Choroid plexus epithelial cell (primary cell): Measurements from ENCODE around the gene SERPIND1.

Experiments
- DNase-seq: peaks from one replicate; pipeline ENCODE4 v3.0.0-alpha.2; 2010; ENCODE audit warnings: low read depth
- H3K4me3 ChIP-seq: 2 replicates; pipeline ENCODE4 v1.5.1; 2011; ENCODE audit warnings: low read depth, mild to moderate bottlenecking, control low read depth, low read length, moderate library complexity
- TF ChIP-seq, protein P1 (sequence below): conservative IDR thresholded peaks from 2 replicates; pipeline ENCODE4 v1.5.1; 2011; ENCODE audit warnings: low read depth, mild to moderate bottlenecking, control low read depth, inconsistent platforms, low read length, moderate library complexity

Gene SERPIND1

DNA sequence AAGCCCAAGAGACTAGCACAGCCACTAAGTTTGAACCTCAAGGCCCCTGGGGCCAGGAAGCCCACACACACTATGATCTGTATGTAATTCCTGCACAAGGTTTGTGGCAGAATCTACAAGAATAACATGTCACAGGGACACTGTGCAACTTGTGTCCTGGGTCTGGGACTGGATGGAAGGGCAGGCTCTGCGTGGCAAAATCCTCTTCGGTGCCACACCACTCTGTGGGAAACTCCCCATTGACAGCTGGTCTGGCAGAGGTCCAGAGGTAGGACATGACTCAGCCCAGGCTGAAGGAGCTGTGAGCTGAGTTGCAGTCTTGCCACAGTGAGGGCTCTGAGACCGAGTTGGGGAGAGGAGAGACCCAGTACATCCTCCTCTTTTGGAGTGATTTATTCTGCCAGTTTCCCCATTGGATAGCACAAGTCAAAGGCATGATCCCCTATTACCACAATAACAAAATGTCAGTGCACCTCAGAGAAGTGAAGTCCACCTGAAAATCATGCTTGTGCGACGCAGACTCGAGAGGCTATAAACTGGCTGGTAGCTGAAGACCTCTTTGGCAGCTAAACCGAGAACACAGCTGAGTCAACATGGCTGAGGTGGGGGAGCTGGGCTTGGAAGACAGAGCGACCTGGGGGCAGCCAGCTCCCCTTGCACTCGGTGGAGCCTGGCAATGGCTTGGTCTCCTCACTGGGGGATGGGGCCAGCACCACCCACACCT, 23.3 kb upstream of the SERPIND1 start:
- DNase-seq: peak; percentile 92
- H3K4me3 ChIP-seq: no peak overlapping the region
- TF ChIP-seq, protein P1, sequence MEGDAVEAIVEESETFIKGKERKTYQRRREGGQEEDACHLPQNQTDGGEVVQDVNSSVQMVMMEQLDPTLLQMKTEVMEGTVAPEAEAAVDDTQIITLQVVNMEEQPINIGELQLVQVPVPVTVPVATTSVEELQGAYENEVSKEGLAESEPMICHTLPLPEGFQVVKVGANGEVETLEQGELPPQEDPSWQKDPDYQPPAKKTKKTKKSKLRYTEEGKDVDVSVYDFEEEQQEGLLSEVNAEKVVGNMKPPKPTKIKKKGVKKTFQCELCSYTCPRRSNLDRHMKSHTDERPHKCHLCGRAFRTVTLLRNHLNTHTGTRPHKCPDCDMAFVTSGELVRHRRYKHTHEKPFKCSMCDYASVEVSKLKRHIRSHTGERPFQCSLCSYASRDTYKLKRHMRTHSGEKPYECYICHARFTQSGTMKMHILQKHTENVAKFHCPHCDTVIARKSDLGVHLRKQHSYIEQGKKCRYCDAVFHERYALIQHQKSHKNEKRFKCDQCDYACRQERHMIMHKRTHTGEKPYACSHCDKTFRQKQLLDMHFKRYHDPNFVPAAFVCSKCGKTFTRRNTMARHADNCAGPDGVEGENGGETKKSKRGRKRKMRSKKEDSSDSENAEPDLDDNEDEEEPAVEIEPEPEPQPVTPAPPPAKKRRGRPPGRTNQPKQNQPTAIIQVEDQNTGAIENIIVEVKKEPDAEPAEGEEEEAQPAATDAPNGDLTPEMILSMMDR: no peak

DNA sequence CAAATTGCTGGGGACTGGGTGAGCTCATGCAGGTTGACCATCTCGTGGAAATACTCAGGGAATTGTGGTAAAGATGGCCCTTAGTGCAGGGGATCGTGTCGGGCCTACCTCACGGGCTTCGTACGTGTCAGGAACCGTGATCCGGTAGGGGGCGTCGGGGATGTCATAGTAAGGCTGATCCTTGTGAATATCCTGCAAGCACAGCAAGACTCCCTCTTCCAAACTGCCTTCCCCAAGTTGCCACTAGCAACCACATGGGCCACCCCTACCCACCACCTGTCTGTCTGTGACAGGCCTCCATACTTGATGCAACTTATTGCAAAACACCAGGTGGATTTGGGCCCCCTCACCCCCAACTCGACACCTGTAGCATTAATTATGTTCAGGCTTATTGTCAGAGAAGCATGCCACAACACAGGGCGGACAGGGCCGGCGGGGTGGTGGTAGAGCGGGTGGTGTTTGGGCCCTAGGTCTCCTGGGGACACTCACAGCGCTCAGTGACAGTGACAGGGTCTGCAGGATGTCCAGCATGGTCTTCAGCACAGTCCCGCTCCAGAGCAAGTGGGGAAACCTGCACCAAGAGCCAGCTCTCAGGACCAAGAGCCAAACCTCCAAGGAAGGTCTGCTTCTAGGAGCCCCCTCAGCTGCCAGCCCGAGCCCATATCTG, 22.6 kb upstream of the SERPIND1 start:
- no peak overlapping the region for H3K4me3 ChIP-seq
- peak; percentile 13 for DNase-seq
- TF ChIP-seq, protein P1: peak; percentile 23

DNA sequence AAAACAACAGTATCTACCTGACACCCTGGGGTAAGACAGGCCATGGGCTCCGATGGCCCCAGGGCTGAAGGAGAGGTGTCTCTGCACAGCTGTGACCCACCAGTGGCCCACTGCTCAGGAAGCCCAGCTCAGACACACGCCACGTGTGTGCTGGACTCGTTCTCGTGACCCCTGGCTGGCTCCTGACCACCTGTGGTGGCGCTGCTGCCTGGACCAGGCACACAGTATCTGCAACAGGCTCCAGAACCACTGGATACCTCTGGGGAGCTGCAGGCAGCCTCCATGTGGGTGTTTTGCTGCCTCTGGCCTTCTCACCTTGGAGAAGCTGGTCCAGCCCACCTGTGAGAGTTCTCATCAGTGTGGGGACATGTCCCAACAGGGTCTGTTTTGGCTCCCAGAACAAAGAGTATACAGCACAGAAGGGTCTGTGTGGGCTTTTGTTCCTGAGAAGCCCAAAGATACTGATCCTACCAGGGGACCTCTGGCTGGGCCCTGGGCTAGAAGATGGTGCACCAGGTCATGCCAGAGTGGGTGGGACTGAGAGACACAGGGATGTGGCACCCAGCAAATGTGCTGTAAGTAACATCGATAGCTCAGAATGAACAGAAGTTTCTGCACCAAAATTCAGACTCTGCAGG, 21.7 kb upstream of the SERPIND1 start:
- TF ChIP-seq, protein P1: no peak
- no peak overlapping the region for H3K4me3 ChIP-seq
- DNase-seq: peak; percentile 23

DNA sequence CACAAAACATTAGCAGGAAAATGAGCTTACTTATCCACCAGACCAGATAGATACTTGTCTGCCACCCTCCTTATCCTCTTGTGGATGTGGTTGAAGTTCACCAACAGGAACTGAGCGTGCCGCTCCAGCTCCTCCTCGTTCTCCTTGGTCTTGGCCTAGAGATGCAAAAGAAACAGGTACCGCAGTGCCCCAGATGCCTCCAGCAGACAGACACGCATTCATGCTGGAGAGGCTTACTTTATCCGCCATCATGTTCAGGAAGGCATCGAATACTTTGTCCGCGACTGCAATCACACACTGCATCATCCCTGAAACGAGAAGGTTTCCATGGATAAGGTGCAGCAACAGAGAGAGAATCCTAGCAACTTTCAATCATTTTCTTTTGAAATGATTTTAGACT, 21.0 kb upstream of the SERPIND1 start:
- no peak overlapping the region for H3K4me3 ChIP-seq
- no peak for DNase-seq
- TF ChIP-seq, protein P1: no peak

DNA sequence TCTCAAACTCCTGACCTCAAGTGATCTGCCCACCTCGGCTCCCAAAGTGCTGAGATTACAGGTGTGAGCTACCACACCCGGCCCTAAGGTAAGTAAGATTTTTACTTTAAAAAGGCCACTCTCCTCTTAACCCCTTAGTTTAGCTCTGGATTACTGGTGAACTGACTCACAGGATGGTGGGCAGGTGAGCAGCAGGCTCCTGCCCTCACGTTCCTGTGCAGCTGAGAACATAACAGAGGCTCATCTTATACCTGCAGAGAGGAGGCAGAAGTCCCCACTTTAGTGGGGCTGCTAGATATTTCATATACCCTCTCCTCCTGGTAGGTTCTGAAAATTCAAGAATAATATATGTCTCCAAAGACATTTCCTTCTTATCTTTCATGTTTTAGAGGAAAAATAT, 17.1 kb upstream of the SERPIND1 start:
- TF ChIP-seq, protein P1: no peak
- no peak overlapping the region for H3K4me3 ChIP-seq
- DNase-seq: no peak

DNA sequence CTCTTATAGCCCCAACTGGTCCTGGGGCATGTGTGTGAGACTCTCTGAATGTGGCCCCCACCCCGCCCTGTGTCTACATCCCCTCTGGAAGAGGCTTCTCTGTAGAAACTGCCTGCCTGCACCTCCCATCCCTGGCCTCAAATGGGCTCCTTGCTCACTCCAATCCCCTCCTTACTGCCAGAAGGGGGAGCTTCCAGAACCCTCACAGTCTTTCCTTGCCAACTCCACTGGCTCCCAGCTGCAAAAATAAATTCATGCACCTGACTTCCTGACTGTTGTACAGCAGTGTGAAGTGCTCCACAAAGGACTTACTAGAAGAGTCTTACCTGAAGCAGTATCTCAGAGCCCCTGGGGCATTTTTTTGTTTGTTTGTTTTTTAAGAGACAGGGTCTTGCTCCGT, 15.2 kb upstream of the SERPIND1 start:
- no peak overlapping the region for H3K4me3 ChIP-seq
- DNase-seq: no peak
- TF ChIP-seq, protein P1: peak; percentile 30
